MCF 10A (cell line): ENCODE data around the gene LRRC74B. TPM values are rescaled to one million over a fixed set of nuclear protein-coding genes. Genes with fewer than 3 reads are reported as not detected.

Experiments used
- BruUV-seq: library from RNA; stranded (reverse); fragments of 400-500 nt; replicated peaks from 2 replicates; lab custom pipeline; 2021; lab: Mats Ljungman, UMichigan
- CTCF ChIA-PET: fragments of 300-600 bp; sonication (Branson Sonifier 250); formaldehyde crosslinking; extraction: SDS; loops from one replicate; lab custom pipeline; 2021; ENCODE audit warnings: antibody characterized with exemption, inconsistent platforms; lab: Yijun Ruan, JAX
- POLR2A ChIA-PET: fragments of 300-600, 350-650 bp; sonication (Branson Sonifier 250); formaldehyde crosslinking; extraction: SDS; loops from one replicate; lab custom pipeline; 2020; ENCODE audit warnings: antibody characterized with exemption, inconsistent platforms; lab: Yijun Ruan, JAX
- DNase-seq: peaks from one replicate; pipeline ENCODE4 v3.0.0-alpha.2; 2018; ENCODE audit not compliant: unreplicated experiment
- H3K27ac Mint-ChIP-seq: one replicate; pipeline ENCODE4 v1.8.0; 2022; ENCODE audit warnings: mild to moderate bottlenecking, low read depth, mixed read lengths; ENCODE audit not compliant: unreplicated experiment
- H3K27me3 Mint-ChIP-seq: one replicate; pipeline ENCODE4 v1.8.0; 2022; ENCODE audit warnings: mixed read lengths; ENCODE audit not compliant: insufficient read depth, unreplicated experiment
- H3K36me3 Mint-ChIP-seq: one replicate; pipeline ENCODE4 v1.8.0; 2022; ENCODE audit warnings: mild to moderate bottlenecking, moderate library complexity, mixed read lengths; ENCODE audit not compliant: insufficient read depth, unreplicated experiment
- H3K4me1 Mint-ChIP-seq: one replicate; pipeline ENCODE4 v1.8.0; 2022; ENCODE audit warnings: mixed read lengths; ENCODE audit not compliant: insufficient read depth, unreplicated experiment
- H3K4me3 Mint-ChIP-seq: one replicate; pipeline ENCODE4 v1.8.0; 2022; ENCODE audit warnings: mild to moderate bottlenecking, moderate library complexity, mixed read lengths; ENCODE audit not compliant: unreplicated experiment
- H3K9me3 Mint-ChIP-seq: one replicate; pipeline ENCODE4 v1.8.0; 2022; ENCODE audit warnings: mixed read lengths; ENCODE audit not compliant: unreplicated experiment
- intact Hi-C: fragments of 100-400 bp; cut with micrococcal nuclease; formaldehyde crosslinking; loops from 2 replicates; pipeline ENCODE4 v1.14.1; 2022
- total RNA-seq: library from RNA; stranded (reverse); gene quantifications from 2 replicates; pipeline ENCODE4 v1.2.3, GENCODE V29; 2022
- TF ChIP-seq, protein P1 (sequence below): fragments of 200-600 bp; IDR thresholded peaks from one replicate; pipeline ENCODE4 v1.8.0; 2022; ENCODE audit warnings: antibody characterized with exemption, mild to moderate bottlenecking; ENCODE audit not compliant: unreplicated experiment

Gene LRRC74B
- total RNA-seq, 1 experiment from 2014 or later = not detected

DNA sequence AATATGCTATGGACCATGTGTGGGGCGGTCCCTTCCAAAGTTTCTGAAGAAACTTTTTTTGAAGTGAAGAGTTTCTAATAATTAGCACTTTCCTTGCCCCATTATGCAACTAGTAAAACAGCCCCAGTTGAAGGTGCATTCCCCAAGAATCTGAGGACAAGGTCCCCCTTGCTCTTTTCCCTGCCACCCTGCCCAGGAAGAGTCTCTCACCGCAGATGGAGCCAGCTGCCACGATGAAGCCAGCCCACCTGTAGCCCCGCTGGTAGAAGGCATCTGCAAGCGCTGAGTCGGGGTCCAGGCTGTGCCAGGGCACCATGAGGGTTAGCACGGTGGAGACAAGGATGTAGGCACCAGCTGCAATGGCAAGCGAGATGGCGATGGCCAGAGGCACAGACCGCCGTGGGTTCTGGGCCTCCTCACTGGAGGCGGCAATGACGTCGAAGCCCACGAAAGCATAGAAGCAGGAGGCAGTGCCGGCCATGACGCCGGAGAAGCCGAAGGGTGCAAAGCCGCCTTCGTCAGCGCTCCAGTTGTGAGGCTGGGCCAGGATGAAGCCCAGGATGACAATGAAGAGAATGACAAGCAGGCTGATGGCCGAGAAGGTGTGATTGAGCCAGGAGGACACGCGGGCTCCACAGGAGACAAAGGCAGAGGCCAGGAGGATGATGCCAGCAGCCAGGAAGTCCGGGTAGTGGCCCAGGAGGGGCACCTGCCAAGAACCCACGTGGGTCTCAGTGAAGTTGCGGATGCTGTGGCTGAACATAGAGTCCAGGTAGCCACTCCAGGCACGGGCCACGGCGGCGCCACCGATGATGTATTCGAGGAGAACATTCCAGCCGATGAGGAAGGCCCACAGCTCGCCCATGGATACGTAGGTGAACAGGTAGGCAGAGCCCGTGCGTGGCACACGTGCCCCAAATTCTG, 14.9 kb upstream of the LRRC74B start:
- BruUV-seq = no TSS peak
- H3K27ac Mint-ChIP-seq = no peak overlapping the region
- ChIA-PET POLR2A (no interaction called here), CTCF (no interaction called here)
- TF ChIP-seq, protein P1, sequence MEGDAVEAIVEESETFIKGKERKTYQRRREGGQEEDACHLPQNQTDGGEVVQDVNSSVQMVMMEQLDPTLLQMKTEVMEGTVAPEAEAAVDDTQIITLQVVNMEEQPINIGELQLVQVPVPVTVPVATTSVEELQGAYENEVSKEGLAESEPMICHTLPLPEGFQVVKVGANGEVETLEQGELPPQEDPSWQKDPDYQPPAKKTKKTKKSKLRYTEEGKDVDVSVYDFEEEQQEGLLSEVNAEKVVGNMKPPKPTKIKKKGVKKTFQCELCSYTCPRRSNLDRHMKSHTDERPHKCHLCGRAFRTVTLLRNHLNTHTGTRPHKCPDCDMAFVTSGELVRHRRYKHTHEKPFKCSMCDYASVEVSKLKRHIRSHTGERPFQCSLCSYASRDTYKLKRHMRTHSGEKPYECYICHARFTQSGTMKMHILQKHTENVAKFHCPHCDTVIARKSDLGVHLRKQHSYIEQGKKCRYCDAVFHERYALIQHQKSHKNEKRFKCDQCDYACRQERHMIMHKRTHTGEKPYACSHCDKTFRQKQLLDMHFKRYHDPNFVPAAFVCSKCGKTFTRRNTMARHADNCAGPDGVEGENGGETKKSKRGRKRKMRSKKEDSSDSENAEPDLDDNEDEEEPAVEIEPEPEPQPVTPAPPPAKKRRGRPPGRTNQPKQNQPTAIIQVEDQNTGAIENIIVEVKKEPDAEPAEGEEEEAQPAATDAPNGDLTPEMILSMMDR = no peak
- intact Hi-C loops = no loop called here
- H3K4me3 Mint-ChIP-seq = no peak overlapping the region
- no peaks in the 10 kb centered on the region for H3K9me3 Mint-ChIP-seq
- peaks cover 7% of the 10 kb centered on the region for H3K4me1 Mint-ChIP-seq
- no peaks in the 10 kb centered on the region for H3K36me3 Mint-ChIP-seq
- DNase-seq = no peak
- H3K27me3 Mint-ChIP-seq = no peaks in the 10 kb centered on the region

DNA sequence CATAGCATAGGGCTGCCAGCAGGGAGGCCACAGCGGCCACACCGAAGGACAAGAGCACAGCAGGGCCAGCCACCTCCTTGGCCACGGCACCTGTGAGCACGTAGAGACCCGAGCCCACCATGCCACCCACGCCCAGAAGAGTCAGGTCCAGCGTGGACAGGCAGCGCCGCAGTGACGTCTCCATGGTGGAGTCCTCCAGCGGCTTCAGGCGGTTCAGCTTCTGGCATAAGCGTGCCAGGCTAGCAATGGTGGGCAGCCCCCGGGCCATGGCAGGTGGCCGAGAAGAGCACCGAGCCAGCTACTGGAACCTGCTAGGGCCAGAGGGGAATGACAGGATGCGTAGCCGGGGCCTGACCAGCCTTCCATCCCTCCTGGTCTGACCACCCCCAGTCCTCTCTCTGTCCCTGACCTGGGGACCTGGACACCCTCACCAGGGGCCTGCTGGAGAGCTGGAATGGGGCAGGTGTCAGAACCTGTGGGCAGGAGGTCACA, 14.2 kb upstream of the LRRC74B start:
- H3K4me3 Mint-ChIP-seq = no peak overlapping the region
- H3K9me3 Mint-ChIP-seq = no peaks in the 10 kb centered on the region
- ChIA-PET CTCF (no interaction called here), POLR2A (no interaction called here)
- H3K27me3 Mint-ChIP-seq = no peaks in the 10 kb centered on the region
- BruUV-seq = no TSS peak
- intact Hi-C loops = no loop called here
- no peaks in the 10 kb centered on the region for H3K36me3 Mint-ChIP-seq
- H3K4me1 Mint-ChIP-seq = peaks cover 7% of the 10 kb centered on the region
- DNase-seq = no peak
- TF ChIP-seq, protein P1 = no peak
- no peak overlapping the region for H3K27ac Mint-ChIP-seq

DNA sequence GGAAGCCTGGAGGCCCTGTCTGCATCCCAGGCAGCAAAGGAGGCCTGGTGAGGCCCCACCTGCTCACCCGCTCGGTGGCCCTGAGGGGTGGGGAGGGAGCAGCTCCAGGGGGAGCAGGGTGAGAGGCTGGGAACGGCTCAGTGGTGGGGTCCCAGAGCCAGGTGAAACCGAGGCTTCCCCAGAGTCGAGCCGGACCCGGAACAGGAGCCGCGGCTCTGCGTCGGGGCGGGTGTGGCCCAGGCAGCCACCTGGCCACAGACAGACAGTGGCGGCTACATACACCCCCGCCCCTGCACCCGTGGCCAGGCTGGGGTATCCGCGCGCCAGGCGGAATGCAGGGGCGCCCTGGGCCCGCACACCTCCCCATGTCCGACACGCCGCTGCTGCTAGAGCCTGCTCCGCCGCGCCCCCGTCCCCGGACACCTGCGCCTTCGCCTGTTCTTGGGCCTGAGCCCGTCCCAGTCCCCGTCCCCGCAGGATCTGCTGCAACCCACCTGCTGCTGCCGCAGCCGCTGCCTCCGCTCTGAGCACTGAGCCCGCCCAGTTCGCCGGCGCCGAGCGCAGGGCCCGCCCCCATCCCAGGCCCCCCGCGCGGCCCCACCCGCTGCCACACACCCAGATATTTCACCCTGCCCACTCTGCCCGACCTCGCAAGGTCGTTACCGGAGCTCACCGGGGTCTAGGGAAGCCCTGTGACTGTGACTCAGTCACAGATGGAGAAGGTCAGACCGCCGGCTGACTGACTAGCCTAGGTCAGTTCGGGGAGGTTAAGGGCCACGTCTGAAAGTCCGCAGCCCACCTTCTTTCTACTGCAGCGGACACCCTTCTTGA, 13.5 kb upstream of the LRRC74B start, which contains the start of gene SLC7A4:
Gene SLC7A4 (minus strand): TSS at position 525 of the 831 bp plus-strand sequence. CDS start 749 bp downstream, outside the sequence.
- Mint-ChIP-seq H3K36me3 (no peaks in the 10 kb centered on the region), H3K27ac (no peak within 1 kb of the TSS), H3K27me3 (no peaks in the 10 kb centered on the region), H3K9me3 (no peaks in the 10 kb centered on the region), H3K4me3 (no peak within 1 kb of the TSS), H3K4me1 (peaks cover 1% of the 10 kb centered on the region)
- intact Hi-C loops = no loop called here
- POLR2A ChIA-PET = interaction anchor here (0.9 kb wide), 1 partner anchor 50 kb away, joined by 4 read pairs; the partner anchor contains the start of gene LZTR1
- DNase-seq = no peak
- TF ChIP-seq, protein P1 = no peak
- CTCF ChIA-PET = no interaction called here
- BruUV-seq = no TSS peak
